Neural cell (in vitro differentiated cells): ENCODE measurements around the gene PXDN. TPM values are rescaled to one million over a fixed set of nuclear protein-coding genes. Genes with fewer than 3 reads are reported as not detected.

ENCODE experiments used
- H2AFZ ChIP-seq: fragments of 200-600, 300-800 bp; sonication (generic), shearing (Covaris generic); 2 replicates; pipeline ENCODE4 v1.6.0; 2014; ENCODE audit warnings: low read depth, mild to moderate bottlenecking, antibody characterized with exemption, low read length, moderate library complexity
- H3F3A ChIP-seq: fragments of 200-600 bp; shearing (Covaris generic); 2 replicates; pipeline ENCODE4 v1.6.1; 2016; ENCODE audit warnings: mild to moderate bottlenecking, moderate library complexity, mixed read lengths, antibody characterized with exemption, low read length; ENCODE audit not compliant: insufficient read depth, poor library complexity, severe bottlenecking
- H3K27ac ChIP-seq: fragments of 200-600, 300-800 bp; sonication (generic), shearing (Covaris generic); 2 replicates; pipeline ENCODE4 v1.5.1; 2014; ENCODE audit warnings: mild to moderate bottlenecking, low read length, moderate library complexity
- H3K27me3 ChIP-seq: fragments of 300-800, 200-600 bp; sonication (generic), shearing (Covaris generic); 2 replicates; pipeline ENCODE4 v1.6.0; 2014; ENCODE audit warnings: mild to moderate bottlenecking, low read depth, low read length, moderate library complexity; ENCODE audit not compliant: insufficient read depth
- H3K36me3 ChIP-seq: fragments of 300-800, 200-600 bp; sonication (generic), shearing (Covaris generic); 2 replicates; pipeline ENCODE4 v1.5.1; 2014; ENCODE audit warnings: mild to moderate bottlenecking, antibody characterized with exemption, low read length, moderate library complexity; ENCODE audit not compliant: insufficient read depth
- H3K4me2 ChIP-seq: fragments of 300-800, 200-600 bp; sonication (generic), shearing (Covaris generic); 2 replicates; pipeline ENCODE4 v1.6.0; 2014; ENCODE audit warnings: mild to moderate bottlenecking, low read length
- H3K4me3 ChIP-seq: fragments of 300-800, 200-600 bp; sonication (generic), shearing (Covaris generic); 2 replicates; pipeline ENCODE4 v1.5.1; 2014; ENCODE audit warnings: mild to moderate bottlenecking, low read length, moderate library complexity
- H3K79me2 ChIP-seq: fragments of 200-600 bp; shearing (Covaris generic); replicated peaks from 2 replicates; pipeline ENCODE4 v1.6.0; 2014; ENCODE audit warnings: mild to moderate bottlenecking, low read length, moderate library complexity; ENCODE audit not compliant: insufficient read depth
- H3K9ac ChIP-seq: fragments of 300-800, 200-600 bp; sonication (generic), shearing (Covaris generic); 2 replicates; pipeline ENCODE4 v1.6.1; 2016; ENCODE audit warnings: mild to moderate bottlenecking, low read length, mixed read lengths
- H3K9me2 ChIP-seq: fragments of 200-600 bp; shearing (Covaris generic); 2 replicates; pipeline ENCODE4 v1.6.1; 2016; ENCODE audit warnings: mild to moderate bottlenecking, low read length, mixed read lengths; ENCODE audit not compliant: insufficient read depth
- H3K9me3 ChIP-seq: fragments of 200-600, 300-800 bp; sonication (generic), shearing (Covaris generic); 2 replicates; pipeline ENCODE4 v1.6.1; 2016; ENCODE audit warnings: mild to moderate bottlenecking, mixed run types, low read length, moderate library complexity, mixed read lengths
- H4K20me1 ChIP-seq: fragments of 200-600 bp; shearing (Covaris generic); 2 replicates; pipeline ENCODE4 v1.6.1; 2016; ENCODE audit warnings: mild to moderate bottlenecking, mixed run types; ENCODE audit not compliant: insufficient read depth
- EP300 ChIP-seq: fragments of 450-650 bp; conservative IDR thresholded peaks from 2 replicates; pipeline ENCODE4 v1.6.1; 2014; ENCODE audit warnings: antibody characterized with exemption, mild to moderate bottlenecking, moderate library complexity; ENCODE audit not compliant: poor library complexity, severe bottlenecking
- EZH2 ChIP-seq: fragments of 200-600, 300-800 bp; shearing (Covaris generic), sonication (generic); IDR thresholded peaks from 2 replicates; pipeline ENCODE4 v1.6.1; 2014; ENCODE audit warnings: antibody characterized with exemption, low read length, borderline replicate concordance, mild to moderate bottlenecking; ENCODE audit not compliant: insufficient read depth, poor library complexity, severe bottlenecking
- MXI1 ChIP-seq: fragments of 450-650 bp; conservative IDR thresholded peaks from 2 replicates; pipeline ENCODE4 v1.6.1; 2014; ENCODE audit warnings: antibody characterized with exemption, mild to moderate bottlenecking; ENCODE audit not compliant: poor library complexity, severe bottlenecking
- POLR2AphosphoS5 ChIP-seq: IDR thresholded peaks from 2 replicates; pipeline ENCODE4 v1.6.1; 2012
- RAD21 ChIP-seq: fragments of 450-650 bp; conservative IDR thresholded peaks from 2 replicates; pipeline ENCODE4 v1.6.1; 2014; ENCODE audit warnings: antibody characterized with exemption, mild to moderate bottlenecking, moderate library complexity
- REST ChIP-seq: IDR thresholded peaks from 2 replicates; pipeline ENCODE4 v1.6.1; 2012; ENCODE audit warnings: borderline replicate concordance
- SMC3 ChIP-seq: fragments of 450-650 bp; conservative IDR thresholded peaks from 2 replicates; pipeline ENCODE4 v1.6.1; 2014; ENCODE audit warnings: antibody characterized with exemption, mild to moderate bottlenecking, moderate library complexity; ENCODE audit not compliant: poor library complexity
- TAF1 ChIP-seq: IDR thresholded peaks from 2 replicates; pipeline ENCODE4 v1.6.1; 2012; ENCODE audit warnings: low read depth
- polyA plus RNA-seq: library from polyadenylated mRNA; depleted of rRNA; stranded (reverse); fragments of >200 nt; gene quantifications from 2 replicates; pipeline ENCODE4 v1.2.3, GENCODE V29; 2014
- TF ChIP-seq, protein P1 (sequence below): fragments of 450-650 bp; IDR thresholded peaks from 2 replicates; pipeline ENCODE4 v1.5.1; 2014; ENCODE audit warnings: antibody characterized with exemption, mild to moderate bottlenecking, moderate library complexity; ENCODE audit not compliant: poor library complexity, severe bottlenecking

Gene PXDN
- polyA plus RNA-seq, 1 donor from 2014 or later: 181 TPM

- TF ChIP-seq SMC3 (no peak), EZH2 (no peak), RAD21 (no peak), EP300 (no peak)
- TF ChIP-seq, protein P1, sequence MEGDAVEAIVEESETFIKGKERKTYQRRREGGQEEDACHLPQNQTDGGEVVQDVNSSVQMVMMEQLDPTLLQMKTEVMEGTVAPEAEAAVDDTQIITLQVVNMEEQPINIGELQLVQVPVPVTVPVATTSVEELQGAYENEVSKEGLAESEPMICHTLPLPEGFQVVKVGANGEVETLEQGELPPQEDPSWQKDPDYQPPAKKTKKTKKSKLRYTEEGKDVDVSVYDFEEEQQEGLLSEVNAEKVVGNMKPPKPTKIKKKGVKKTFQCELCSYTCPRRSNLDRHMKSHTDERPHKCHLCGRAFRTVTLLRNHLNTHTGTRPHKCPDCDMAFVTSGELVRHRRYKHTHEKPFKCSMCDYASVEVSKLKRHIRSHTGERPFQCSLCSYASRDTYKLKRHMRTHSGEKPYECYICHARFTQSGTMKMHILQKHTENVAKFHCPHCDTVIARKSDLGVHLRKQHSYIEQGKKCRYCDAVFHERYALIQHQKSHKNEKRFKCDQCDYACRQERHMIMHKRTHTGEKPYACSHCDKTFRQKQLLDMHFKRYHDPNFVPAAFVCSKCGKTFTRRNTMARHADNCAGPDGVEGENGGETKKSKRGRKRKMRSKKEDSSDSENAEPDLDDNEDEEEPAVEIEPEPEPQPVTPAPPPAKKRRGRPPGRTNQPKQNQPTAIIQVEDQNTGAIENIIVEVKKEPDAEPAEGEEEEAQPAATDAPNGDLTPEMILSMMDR: no peak
- Histone ChIP-seq H3K36me3 (no peaks in the 10 kb centered on the region), H3K4me3 (no peak overlapping the region)
Measured at GRCh38 chr2:1665761-1666505, 78.4 kb downstream of the PXDN start.

GRCh38 chr2:1664698-1665097, 79.6 kb downstream of the PXDN start:
- Histone ChIP-seq H3K9me2 (no peaks in the 10 kb centered on the region), H3K4me2 (no peak overlapping the region), H3K9me3 (no peaks in the 10 kb centered on the region), H3K27me3 (no peaks in the 10 kb centered on the region), H3K79me2 (no peaks in the 10 kb centered on the region), H3F3A (no peaks in the 10 kb centered on the region), H3K36me3 (peaks cover 5% of the 10 kb centered on the region), H3K9ac (no peak overlapping the region), H3K4me3 (no peak overlapping the region), H4K20me1 (no peaks in the 10 kb centered on the region), H2AFZ (no peak overlapping the region), H3K27ac (no peak overlapping the region)
- no peak for TF ChIP-seq SMC3
- TF ChIP-seq, protein P1: no peak
- no peak for TF ChIP-seq REST
- TF ChIP-seq EP300: no peak
- TF ChIP-seq POLR2AphosphoS5: no peak
- TF ChIP-seq EZH2: no peak
- no peak for TF ChIP-seq MXI1
- no peak for TF ChIP-seq TAF1
- no peak for TF ChIP-seq RAD21

More at GRCh38 chr2:1665761-1666505, 78.4 kb downstream of the PXDN start:
- H3K27me3 ChIP-seq: no peaks in the 10 kb centered on the region
- no peak overlapping the region for H3K4me2 ChIP-seq
- no peaks in the 10 kb centered on the region for H4K20me1 ChIP-seq
- H3K9ac ChIP-seq: no peak overlapping the region
- H2AFZ ChIP-seq: no peak overlapping the region
- no peaks in the 10 kb centered on the region for H3F3A ChIP-seq
- H3K9me3 ChIP-seq: no peaks in the 10 kb centered on the region
- no peaks in the 10 kb centered on the region for H3K79me2 ChIP-seq
- H3K27ac ChIP-seq: no peak overlapping the region
- H3K9me2 ChIP-seq: no peaks in the 10 kb centered on the region
